GM21367 (cell line): ENCODE measurements around the gene ADAM12.
"Not testable (repeated sequence)": the region's sequence is repeated elsewhere in the genome, so short reads cannot be mapped to it uniquely, and the experiment has no call there.

ENCODE experiments used
- ATAC-seq: cut with Tn5 transposase; IDR thresholded peaks from one replicate; pipeline ENCODE4 v1.9.1; 2021; ENCODE audit not compliant: unreplicated experiment

ADAM12 gene

GRCh38 chr10:126268013-126268920 lies 120.0 kb downstream of the ADAM12 start:
- no peak for ATAC-seq

DNA sequence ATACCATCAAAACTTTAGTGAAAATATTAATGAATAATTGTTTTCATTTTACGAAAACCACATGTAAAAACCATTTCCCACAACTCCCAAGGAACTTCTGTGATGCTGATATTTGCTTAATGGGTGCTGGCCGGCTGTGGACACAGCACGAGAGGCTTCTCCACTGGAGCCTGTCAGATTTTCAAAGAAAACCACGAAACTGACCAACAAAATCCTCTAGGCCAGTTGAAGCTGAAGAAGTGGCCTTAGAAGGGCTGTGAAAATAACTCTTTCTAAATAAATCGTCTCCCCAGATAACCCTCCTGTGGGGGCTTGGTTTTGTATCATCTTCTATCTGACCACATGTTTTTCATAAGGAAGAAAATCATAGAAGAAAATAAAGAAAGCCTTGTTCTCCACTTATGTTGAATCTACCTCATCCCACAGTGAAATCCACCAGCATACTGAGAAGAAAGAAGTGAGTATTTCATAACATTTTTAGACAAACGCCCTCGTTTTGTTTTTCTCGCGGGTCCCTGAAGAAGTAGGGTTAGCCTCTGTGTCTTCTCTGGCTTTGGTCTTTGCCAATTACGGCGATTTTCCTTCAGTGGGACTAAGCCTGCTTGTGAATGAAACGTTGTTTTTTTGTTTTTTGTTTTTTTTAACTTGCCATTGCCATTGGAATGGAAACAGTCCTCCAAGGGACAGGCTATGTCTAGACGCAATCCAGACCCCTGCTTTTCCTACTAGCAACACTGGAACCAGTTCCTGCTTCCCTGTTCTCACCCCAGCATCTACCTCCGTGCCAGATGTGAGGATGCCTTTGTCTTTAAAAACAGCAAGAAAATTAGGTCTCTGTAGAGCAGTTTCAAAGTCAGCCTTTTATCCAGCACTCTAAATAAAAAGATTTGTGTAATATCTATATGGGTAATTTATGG lies 123.9 kb downstream of the ADAM12 start:
- ATAC-seq: no peak

GRCh38 chr10:126263006-126263676 lies 125.1 kb downstream of the ADAM12 start:
- no peak for ATAC-seq

- ATAC-seq: no peak
Observed at GRCh38 chr10:126262233-126262838, 125.9 kb downstream of the ADAM12 start.

DNA sequence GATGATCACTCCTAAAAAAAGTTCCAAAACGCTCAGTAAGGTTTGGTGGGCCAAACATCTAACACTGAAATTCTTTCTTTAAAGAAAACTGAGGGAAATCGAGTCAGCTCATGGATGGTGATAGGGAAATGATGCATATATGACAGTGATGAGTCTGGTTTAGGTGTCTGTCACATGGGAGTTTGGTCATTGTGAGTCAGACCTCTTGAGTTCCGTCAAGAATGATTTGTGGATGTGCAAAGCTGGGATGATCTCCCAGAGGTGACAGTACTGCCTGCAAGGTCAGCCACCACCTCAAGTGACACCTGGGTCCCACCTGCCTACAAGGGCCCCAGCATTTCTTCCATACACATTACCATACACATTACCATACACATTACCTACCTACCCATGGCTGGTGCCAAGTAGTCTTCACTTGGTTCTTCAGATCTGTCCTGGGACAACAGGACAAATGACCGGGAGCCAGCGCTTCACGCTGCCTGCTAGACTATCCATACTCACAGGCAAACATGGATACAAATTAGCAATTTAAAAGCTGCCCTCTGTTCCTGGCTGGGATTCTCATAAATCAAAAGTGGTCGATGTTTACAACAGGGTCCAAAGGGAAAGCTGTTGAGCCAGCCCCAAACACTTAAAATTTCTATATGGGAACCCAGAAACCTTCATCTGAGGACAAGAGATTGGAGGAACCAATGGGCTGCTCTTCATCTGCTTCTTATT lies 128.4 kb downstream of the ADAM12 start:
- ATAC-seq: no peak

DNA sequence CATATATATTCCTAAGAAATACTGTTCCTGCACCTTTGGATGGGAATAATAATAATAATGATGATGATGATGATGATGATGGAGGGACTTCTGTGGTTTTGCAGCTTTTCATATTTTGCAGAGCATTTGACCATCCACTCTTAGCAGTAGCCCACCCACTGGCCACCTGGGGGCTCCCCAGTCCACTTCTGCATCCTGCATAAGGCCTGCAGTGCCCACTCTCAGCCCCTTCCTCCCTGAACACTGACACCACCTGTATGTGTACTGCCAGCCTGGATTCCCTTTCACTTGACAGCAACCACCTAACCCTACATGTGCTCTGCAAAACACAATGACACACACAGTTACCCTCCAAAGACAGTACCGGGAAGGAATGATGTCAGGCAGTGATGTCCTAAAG lies 131.4 kb downstream of the ADAM12 start:
- no peak for ATAC-seq

- no peak for ATAC-seq
Observed at GRCh38 chr10:126255313-126255712, 133.0 kb downstream of the ADAM12 start.

DNA sequence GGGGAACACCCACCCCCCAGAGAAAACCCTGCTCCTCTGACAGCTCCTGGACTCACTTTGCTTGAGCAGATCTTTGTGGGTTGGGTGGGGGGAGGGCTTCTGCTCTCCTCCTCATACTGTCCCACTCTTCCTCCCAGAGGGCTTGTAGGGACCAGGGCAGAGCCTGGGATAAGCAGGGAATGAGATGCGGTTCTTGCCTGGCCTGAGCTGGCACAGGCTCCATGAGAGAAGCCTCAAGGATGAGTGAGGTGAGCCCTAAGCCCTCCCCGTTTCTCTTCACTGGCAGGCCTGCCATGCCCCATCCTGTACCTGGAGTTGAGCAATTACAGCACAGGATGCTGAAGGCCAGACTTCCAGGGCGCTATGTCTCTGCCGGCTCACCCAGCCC lies 134.7 kb downstream of the ADAM12 start:
- ATAC-seq: no peak

- no peak for ATAC-seq
Observed at GRCh38 chr10:126252884-126253610, 135.2 kb downstream of the ADAM12 start.

DNA sequence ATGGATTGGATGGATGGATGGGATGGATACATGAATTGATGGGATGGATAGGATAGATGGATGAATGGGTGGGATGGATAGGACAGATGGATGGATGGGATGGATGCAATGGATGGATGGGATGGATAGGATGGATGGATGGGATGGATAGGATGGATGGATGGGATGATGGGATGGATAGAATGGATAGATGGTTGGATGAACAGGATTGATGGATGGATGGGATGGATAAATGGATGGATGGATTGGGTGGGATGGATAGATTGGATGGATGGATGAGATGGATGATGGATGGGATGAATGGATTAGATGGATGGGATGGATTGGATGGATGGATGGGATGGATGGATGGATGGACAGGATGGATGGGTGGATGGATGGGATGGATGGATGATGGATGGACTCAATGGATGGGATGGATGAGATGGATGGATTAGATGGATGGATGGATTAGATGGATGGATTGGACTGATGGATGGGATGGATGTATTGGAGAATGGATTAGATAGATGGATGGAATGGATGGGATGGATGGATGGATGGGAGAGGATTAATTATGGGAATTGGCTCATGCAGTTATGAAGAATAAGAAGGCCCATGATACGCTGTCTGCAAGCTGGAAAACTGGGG lies 136.4 kb downstream of the ADAM12 start:
- no peak for ATAC-seq

DNA sequence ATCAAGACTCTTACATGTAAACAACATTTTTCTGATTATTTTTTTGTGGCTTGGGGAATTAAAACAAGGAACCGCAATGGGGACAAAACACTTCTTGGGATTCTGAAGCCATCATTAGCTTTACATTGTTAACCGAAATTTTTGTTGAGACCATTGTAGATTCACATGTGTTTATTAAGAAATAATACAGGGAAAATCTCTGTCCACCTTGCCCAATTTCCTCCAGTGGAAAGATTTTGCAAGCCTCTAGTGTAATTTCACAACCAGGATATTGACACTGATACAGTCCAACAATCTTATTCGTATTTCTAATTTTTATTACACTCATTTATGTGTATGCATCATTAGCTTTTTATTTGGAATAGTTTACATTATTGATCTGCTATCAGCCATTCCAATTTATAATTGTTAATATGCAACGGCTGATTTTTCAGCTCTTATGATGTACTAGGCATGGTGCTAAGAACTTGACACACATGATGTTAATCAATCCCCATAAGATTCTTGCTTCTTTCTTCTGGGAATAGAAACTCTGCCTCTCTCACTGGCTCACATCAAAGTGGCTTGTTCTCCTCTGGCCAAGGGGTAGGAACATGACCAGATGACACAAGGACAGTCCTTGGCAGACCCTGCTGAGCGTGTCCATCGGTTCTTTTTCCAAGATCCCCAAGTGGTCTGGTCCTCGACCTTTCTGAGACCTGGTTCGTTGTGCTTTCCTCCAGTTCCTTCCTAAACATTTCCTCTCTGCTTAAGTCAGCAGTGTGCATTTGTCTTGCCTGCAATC lies 137.6 kb downstream of the ADAM12 start:
- no peak for ATAC-seq

DNA sequence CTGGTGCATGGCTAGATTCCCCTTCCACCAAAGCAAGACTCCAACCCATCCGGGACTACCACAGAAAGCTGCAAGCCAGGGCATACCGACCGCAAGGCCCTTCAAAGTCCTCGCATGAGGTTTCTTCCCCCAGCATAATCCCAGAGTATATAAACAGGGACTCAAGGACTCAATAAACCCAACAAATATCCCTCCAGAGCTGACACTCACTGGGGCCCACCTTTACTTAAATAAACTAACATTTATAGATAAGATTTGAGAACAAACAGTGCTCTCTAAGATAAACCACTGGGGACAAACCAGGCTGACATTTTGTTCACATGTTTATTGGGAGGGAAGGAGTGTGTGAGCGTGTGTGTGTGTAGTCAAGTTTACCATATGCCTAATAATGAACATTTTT lies 138.2 kb downstream of the ADAM12 start:
- no peak for ATAC-seq

- no peak for ATAC-seq
Observed at GRCh38 chr10:126247446-126247975, 140.8 kb downstream of the ADAM12 start.

GRCh38 chr10:126246396-126246795 lies 141.9 kb downstream of the ADAM12 start:
- ATAC-seq: not testable (repeated sequence)

- ATAC-seq: no peak
Observed at GRCh38 chr10:126245501-126245900, 142.8 kb downstream of the ADAM12 start.

GRCh38 chr10:126243971-126244370 lies 144.3 kb downstream of the ADAM12 start:
- ATAC-seq: no peak

- ATAC-seq: no peak
Observed at GRCh38 chr10:126243306-126243705, 145.0 kb downstream of the ADAM12 start.
